Thymus (tissue), 11 donors: ENCODE measurements around the gene SCYL3. TPM values are rescaled to one million over a fixed set of nuclear protein-coding genes. Genes with fewer than 3 reads are reported as not detected.

Experiments used
- DNase-seq, 9 donors: peaks; one replicate each; pipeline ENCODE4 v3.0.0-alpha.2; 2013; ENCODE audit warnings: low spot score in 9 of 9, low read depth in 6 of 9, missing footprints in 1 of 9
- H3K27ac ChIP-seq, 2 donors: one replicate each; pipeline ENCODE4 v1.5.1; 2013; ENCODE audit warnings: control low read depth in 1 of 2, low read depth in 1 of 2, low read length in 1 of 2, mild to moderate bottlenecking in 1 of 2, moderate library complexity in 1 of 2
- H3K27me3 ChIP-seq, 2 donors: one replicate each; pipeline ENCODE4 v1.5.1; 2013; ENCODE audit warnings: low read length in 1 of 2; ENCODE audit not compliant: control insufficient read depth in 2 of 2, insufficient read depth in 1 of 2
- H3K36me3 ChIP-seq, 2 donors: one replicate each; pipeline ENCODE4 v1.5.1; 2013; ENCODE audit warnings: low read length in 1 of 2, mild to moderate bottlenecking in 1 of 2, moderate library complexity in 1 of 2; ENCODE audit not compliant: control insufficient read depth in 2 of 2, insufficient read depth in 2 of 2
- H3K4me1 ChIP-seq, 2 donors: one replicate each; pipeline ENCODE4 v1.5.1; 2013; ENCODE audit warnings: low read length in 2 of 2; ENCODE audit not compliant: control insufficient read depth in 2 of 2, insufficient read depth in 2 of 2
- H3K4me3 ChIP-seq, 2 donors: one replicate each; pipeline ENCODE4 v1.5.1; 2013; ENCODE audit warnings: low read length in 2 of 2, control low read depth in 1 of 2, mild to moderate bottlenecking in 1 of 2
- H3K9me3 ChIP-seq, 2 donors: one replicate each; pipeline ENCODE4 v1.5.1; 2013; ENCODE audit warnings: low read length in 1 of 2, mild to moderate bottlenecking in 1 of 2; ENCODE audit not compliant: control insufficient read depth in 2 of 2, insufficient read depth in 1 of 2
- WGBS: extraction: QIAGEN DNeasy Blood & Tissue Kit; methylation state at CpG from one replicate; pipeline ENCODE4 v1.1.7; 2013; 5-methylcytosine and 5-hydroxymethylcytosine counted together
- polyA plus RNA-seq: library from polyadenylated mRNA; stranded (reverse); fragments of 200-250 nt; gene quantifications from one replicate; pipeline ENCODE4 v1.2.3, GENCODE V29; 2013
- total RNA-seq: library from RNA; stranded (reverse); fragments of 120-200 nt; gene quantifications from one replicate; pipeline ENCODE4 v1.2.4, GENCODE V29; 2013
- donor health status: healthy.

SCYL3 gene
- total and polyA plus RNA-seq, 2 donors: 10.0 to 13.5 TPM

DNA sequence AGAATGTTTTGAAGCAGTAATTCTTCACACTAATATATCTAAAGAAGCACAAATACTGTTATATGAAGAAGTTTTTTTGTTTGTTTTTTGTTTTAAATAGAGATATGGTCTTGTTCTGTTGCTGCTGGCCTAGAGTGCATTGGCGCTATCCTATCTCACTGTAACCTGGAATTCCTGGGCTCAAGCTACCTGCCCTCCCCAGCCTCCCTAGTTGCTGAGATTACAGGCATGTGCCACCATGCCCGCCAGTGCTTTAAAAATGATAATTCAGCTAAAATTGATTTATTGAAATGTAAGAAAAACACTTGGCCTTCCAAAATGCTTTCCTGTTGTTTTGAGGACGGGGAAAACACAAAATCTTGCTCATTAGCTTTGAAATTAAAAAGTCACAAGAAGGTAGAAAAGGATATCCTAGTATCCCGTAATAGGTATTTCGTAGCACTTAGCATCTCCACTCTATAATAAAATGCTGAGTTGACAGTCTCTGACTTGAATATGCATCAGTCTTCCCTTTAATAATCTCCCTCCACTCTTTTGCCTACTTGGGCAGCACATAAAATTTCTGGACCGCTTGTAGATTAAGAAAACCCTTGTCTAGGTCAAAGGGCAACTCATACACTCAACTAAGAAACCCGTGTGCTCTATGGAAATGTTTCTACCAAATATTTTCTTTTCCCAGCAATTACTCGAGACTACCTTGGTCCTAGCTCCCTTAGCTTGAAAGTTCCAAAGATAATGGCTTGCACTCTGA lies 1.3 kb downstream of the SCYL3 start:
- H3K4me1 ChIP-seq: peaks cover 23 to 25% of the 10 kb centered on the region in 2 donors
- no peaks in the 10 kb centered on the region for H3K9me3 ChIP-seq
- peaks cover 0 to 3% of the 10 kb centered on the region in 2 donors for H3K27me3 ChIP-seq
- peaks cover 0 to 10% of the 10 kb centered on the region in 2 donors for H3K36me3 ChIP-seq
- DNase-seq: peak in 1 of 9 donors; percentile 5
- H3K4me3 ChIP-seq: peak overlapping the region; percentile 80 to 87
- 72% methylated on average over 8 of the region's 8 CpGs for WGBS
- peak overlapping the region; percentile 21 to 98 for H3K27ac ChIP-seq

DNA sequence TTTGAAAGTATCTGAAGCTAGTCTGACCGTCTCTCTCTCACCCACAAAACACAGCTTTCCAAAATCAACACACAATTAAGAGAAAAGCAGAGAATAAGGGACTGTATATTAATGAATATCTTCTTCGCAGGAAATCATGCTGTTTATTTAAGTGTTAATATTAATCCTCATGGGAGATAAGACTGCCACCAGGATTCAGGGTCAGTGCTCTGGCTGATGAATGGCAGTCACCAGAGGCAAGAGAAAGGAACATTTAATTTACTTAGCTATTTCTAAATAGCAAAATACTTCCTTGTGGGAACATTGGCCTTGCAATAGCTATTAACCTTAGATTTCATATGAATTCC lies 2.2 kb downstream of the SCYL3 start:
- Histone ChIP-seq H3K4me1 (peaks cover 23 to 25% of the 10 kb centered on the region in 2 donors), H3K27ac (peak overlapping the region; percentile 74), H3K9me3 (no peaks in the 10 kb centered on the region), H3K4me3 (no peak overlapping the region), H3K27me3 (no peaks in the 10 kb centered on the region), H3K36me3 (peaks cover 0 to 18% of the 10 kb centered on the region in 2 donors)
- DNase-seq: no peak
- 71% methylated on average over 2 of the region's 2 CpGs for WGBS

DNA sequence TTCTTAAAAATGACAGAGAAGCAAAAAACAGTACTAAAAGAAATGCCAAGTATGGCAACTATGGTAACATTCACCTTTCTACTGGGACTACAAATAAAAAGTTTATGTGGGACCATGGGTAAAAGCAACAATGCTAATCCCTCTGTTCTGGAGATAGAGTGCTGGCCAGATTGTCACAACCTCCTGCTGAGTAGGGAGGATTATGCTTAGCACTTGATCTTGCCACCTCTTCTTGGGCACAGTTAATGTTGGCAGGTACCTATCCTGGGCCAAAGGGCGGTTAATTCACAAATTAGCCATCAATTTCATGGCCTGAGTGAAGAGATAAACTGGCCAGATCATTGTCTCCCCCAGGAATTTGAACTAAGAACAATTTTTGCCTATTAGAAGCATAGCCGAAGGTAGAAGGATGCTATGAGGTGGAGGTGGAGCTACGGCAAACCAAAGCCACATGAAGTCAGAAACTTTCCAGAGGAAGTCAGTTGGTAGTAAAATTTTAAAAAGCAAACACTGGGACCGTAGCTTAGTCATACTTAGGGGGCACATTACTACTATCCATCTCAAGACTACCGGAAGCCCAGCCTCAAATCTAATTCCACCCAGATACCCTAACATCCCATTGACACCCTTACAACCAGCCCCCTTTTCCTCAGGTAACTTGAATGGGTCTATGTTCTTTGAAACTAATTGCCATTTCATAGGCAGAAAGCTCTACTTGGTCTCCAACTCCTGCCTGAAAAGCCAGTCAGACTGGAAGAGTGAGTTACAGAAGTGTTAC lies 2.7 kb downstream of the SCYL3 start:
- peak overlapping the region; percentile 74 for H3K27ac ChIP-seq
- H3K27me3 ChIP-seq: no peaks in the 10 kb centered on the region
- peaks cover 0 to 23% of the 10 kb centered on the region in 2 donors for H3K36me3 ChIP-seq
- DNase-seq: peak in 3 of 9 donors; percentile 23 to 53 (median 37)
- no peaks in the 10 kb centered on the region for H3K9me3 ChIP-seq
- 25% methylated on average over 5 of the region's 5 CpGs for WGBS
- H3K4me3 ChIP-seq: peak overlapping the region in 1 of 2 donors; percentile 8
- peaks cover 23 to 25% of the 10 kb centered on the region in 2 donors for H3K4me1 ChIP-seq

DNA sequence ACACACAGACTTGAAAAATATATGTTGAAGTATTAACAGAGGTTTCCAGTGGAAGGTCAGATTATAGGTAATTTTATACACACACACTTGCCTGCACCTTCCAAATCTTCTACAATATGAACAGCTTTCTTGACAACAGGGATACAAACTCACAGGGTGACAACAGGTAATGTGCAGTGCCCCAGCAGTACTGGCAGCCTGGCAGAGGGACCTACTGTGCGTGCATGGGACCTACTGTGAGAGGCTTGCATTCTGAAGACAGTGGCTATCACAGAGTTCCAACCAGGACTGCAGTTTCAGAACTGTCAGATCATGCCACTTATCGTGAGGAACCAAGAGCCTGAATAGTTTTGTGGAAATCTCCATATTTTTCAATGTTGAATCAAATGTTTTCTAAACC lies 3.8 kb downstream of the SCYL3 start:
- Histone ChIP-seq H3K27me3 (no peaks in the 10 kb centered on the region), H3K9me3 (no peaks in the 10 kb centered on the region), H3K4me1 (peaks cover 23 to 25% of the 10 kb centered on the region in 2 donors), H3K27ac (no peak overlapping the region), H3K36me3 (peaks cover 3 to 29% of the 10 kb centered on the region in 2 donors), H3K4me3 (no peak overlapping the region)
- over 99% methylated on average over 2 of the region's 2 CpGs for WGBS
- no peak for DNase-seq

DNA sequence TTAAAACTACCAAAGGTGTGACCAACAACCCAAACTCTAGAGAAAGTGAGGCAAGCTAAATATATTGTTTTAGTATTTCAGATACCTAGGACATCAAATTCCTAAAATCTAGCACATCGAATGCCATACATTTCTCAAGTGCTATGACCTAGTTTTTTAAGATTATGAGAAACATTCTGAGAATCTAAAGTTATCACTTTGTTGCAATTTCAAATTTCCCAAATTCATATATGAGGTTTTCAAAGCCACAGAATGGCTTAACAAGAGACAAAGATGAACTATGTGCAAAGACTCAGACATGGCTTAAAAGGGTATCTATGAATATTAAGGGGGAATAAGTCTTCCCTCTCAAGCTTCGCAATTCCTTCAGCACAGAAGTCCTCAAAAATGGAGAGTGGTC lies 6.8 kb downstream of the SCYL3 start:
- DNase-seq: no peak

DNA sequence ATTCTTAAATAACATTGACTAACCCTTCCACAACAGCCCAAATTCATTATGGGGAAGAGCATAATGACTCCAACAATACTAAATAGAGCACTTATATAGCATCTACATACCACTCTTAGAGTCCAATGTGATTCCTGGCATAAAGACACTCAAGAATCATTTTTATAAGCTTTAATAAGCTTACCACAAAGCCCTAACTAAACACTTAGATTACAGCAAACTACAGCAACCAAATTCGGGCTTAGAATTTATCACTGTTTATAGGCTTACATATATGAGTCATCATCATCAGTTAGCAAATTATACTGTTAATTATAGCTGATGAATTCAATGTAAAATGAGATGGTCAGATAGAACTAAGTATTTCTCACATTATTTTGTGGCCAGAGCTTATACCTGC lies 7.3 kb downstream of the SCYL3 start:
- DNase-seq: no peak
- peaks cover 6 to 35% of the 10 kb centered on the region in 2 donors for H3K36me3 ChIP-seq
- no peak overlapping the region for H3K27ac ChIP-seq
- no peaks in the 10 kb centered on the region for H3K27me3 ChIP-seq
- H3K4me1 ChIP-seq: peaks cover 8 to 10% of the 10 kb centered on the region in 2 donors
- H3K9me3 ChIP-seq: no peaks in the 10 kb centered on the region
- 96% methylated on average over 1 of the region's 1 CpG for WGBS
- no peak overlapping the region for H3K4me3 ChIP-seq

More for the DNA sequence above, 6.8 kb downstream of the SCYL3 start:
- H3K9me3 ChIP-seq: no peaks in the 10 kb centered on the region
- no peak overlapping the region for H3K4me3 ChIP-seq
- H3K27me3 ChIP-seq: no peaks in the 10 kb centered on the region
- peaks cover 11 to 12% of the 10 kb centered on the region in 2 donors for H3K4me1 ChIP-seq
- no peak overlapping the region for H3K27ac ChIP-seq
- WGBS: 98% methylated on average over 2 of the region's 2 CpGs
- peaks cover 5 to 35% of the 10 kb centered on the region in 2 donors for H3K36me3 ChIP-seq

DNA sequence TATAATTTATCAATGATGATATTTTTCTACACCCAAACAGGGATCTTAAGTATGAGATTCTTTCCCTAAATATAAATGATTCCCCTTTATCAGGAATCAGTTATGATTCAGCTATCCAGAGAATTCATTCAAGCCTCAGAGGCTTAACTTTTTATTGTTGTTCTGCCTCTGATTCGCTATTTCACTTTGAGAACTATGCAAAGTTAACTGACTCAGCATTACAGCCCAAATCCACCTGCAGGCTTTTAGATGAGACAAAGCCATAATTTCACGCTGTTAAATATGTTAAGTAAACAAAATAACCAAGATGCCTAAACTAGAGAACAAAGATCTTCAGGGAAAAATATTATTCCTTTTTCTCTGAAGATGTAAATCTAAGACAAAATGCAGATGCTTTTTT lies 8.5 kb downstream of the SCYL3 start:
- H3K4me1 ChIP-seq: peaks cover 0 to 2% of the 10 kb centered on the region in 2 donors
- no peak overlapping the region for H3K27ac ChIP-seq
- 97% methylated on average over 2 of the region's 2 CpGs for WGBS
- H3K9me3 ChIP-seq: no peaks in the 10 kb centered on the region
- H3K4me3 ChIP-seq: no peak overlapping the region
- peaks cover 6 to 35% of the 10 kb centered on the region in 2 donors for H3K36me3 ChIP-seq
- no peaks in the 10 kb centered on the region for H3K27me3 ChIP-seq
- no peak for DNase-seq

DNA sequence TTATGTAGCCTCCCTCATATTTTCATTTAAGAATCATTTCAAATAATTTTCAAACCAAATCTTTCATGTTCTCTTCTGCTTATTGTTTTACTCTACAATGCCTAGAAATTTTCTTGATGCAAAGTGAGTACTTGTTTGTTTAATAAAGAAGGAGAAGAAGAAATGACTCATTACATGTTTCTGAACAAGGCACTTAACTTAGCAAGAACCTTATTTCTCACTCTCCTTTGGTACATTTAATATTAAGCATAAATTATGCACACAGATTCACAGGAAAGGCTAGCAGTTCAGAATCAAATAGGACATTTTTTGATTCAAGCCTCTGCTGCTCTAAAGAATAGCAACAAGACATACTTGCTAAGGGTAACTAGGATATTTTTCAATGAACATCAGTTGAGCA lies 9.1 kb downstream of the SCYL3 start:
- Histone ChIP-seq H3K36me3 (peaks cover 6 to 35% of the 10 kb centered on the region in 2 donors), H3K9me3 (no peaks in the 10 kb centered on the region), H3K4me3 (no peak overlapping the region), H3K4me1 (no peaks in the 10 kb centered on the region), H3K27ac (no peak overlapping the region), H3K27me3 (no peaks in the 10 kb centered on the region)
- DNase-seq: no peak

DNA sequence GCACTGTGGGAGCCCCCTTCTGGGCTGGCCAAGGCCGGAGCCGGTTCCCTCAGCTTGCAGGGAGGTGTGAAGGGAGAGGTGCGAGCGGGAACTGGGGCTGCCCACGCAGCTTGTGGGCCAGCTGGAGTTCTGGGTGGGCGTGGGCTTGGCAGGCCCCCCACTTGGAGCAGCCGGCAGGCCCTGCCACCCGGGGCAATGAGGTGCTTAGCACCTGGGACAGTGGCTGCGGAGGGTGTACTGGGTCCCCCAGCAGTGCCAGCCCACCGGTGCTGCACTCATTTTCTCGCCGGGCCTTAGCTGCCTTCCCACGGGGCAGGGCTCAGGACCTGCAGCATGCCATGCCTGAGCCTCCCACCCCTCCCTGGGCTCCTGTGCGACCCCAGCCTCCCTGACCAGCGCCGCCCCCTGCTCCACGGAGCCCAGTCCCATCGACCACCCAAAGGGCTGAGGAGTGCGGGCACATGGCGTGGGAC lies 11.6 kb downstream of the SCYL3 start:
- Histone ChIP-seq H3K27me3 (no peaks in the 10 kb centered on the region), H3K4me1 (no peaks in the 10 kb centered on the region), H3K36me3 (peaks cover 6 to 35% of the 10 kb centered on the region in 2 donors), H3K4me3 (no peak overlapping the region), H3K27ac (no peak overlapping the region), H3K9me3 (no peaks in the 10 kb centered on the region)
- no peak for DNase-seq
- WGBS: 98% methylated on average over 20 of the region's 20 CpGs
